Loucy (cell line): ENCODE data around the gene CAPN9.

ENCODE experiments used
- EZH2phosphoT487 ChIP-seq: fragments of 200-600 bp; IDR thresholded peaks from 2 replicates; pipeline ENCODE4 v1.6.1; 2018; ENCODE audit warnings: antibody characterized with exemption, mild to moderate bottlenecking, moderate library complexity, borderline replicate concordance
- TF ChIP-seq, protein P1 (sequence below): fragments of 200-600 bp; sonication (generic); conservative IDR thresholded peaks from 2 replicates; pipeline ENCODE4 v1.5.1; 2014; ENCODE audit warnings: mild to moderate bottlenecking, antibody characterized with exemption, low read length

DNA sequence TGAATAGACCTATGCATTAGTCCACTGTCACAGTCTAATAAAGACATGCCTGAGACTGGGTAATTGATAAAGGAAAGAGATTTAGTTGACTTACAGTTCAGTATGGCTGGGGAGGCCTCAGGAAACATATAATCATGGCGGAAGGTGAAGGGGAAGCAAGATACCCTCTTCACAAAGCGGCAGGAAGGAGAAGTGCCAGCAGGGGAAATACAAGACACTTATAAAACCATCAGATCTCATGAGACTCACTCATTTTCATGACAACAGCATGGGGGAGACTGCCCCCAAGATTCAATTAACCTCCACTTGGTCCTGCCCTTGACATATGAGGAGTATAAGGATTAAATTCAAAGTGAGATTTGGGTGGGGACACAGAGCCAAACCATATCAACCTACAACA, 59.4 kb downstream of the CAPN9 start:
- TF ChIP-seq, protein P1, sequence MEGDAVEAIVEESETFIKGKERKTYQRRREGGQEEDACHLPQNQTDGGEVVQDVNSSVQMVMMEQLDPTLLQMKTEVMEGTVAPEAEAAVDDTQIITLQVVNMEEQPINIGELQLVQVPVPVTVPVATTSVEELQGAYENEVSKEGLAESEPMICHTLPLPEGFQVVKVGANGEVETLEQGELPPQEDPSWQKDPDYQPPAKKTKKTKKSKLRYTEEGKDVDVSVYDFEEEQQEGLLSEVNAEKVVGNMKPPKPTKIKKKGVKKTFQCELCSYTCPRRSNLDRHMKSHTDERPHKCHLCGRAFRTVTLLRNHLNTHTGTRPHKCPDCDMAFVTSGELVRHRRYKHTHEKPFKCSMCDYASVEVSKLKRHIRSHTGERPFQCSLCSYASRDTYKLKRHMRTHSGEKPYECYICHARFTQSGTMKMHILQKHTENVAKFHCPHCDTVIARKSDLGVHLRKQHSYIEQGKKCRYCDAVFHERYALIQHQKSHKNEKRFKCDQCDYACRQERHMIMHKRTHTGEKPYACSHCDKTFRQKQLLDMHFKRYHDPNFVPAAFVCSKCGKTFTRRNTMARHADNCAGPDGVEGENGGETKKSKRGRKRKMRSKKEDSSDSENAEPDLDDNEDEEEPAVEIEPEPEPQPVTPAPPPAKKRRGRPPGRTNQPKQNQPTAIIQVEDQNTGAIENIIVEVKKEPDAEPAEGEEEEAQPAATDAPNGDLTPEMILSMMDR: no peak
- TF ChIP-seq EZH2phosphoT487: no peak
